Esophagus muscularis mucosa (tissue), 4 donors: ENCODE results near the gene NRXN3.

ENCODE experiments used
- EP300 ChIP-seq: sonication (generic); formaldehyde crosslinking; IDR thresholded peaks from one replicate; pipeline ENCODE4 v1.6.1; 2017; ENCODE audit warnings: antibody characterized with exemption
- POLR2A ChIP-seq: fragments of 450-650 bp; IDR thresholded peaks from one replicate; pipeline ENCODE4 v1.6.1; 2017; ENCODE audit warnings: antibody characterized with exemption, moderate library complexity, mild to moderate bottlenecking, low read depth
- POLR2AphosphoS5 ChIP-seq, 2 donors: sonication (generic); formaldehyde crosslinking; IDR thresholded peaks; one replicate each; pipeline ENCODE4 v1.6.1; 2017; ENCODE audit warnings: antibody characterized with exemption in 2 of 2
- TF ChIP-seq, protein P1 (sequence below), 3 experiments: fragments of 200-600 bp in 2 of 3; fragments of 450-650 bp in 1 of 3; sonication (generic) in 2 of 3; IDR thresholded peaks; one replicate each; pipeline ENCODE4 v1.5.1; 2017 to 2019; ENCODE audit warnings: antibody characterized with exemption in 3 of 3, mild to moderate bottlenecking in 2 of 3, moderate library complexity in 1 of 3

DNA sequence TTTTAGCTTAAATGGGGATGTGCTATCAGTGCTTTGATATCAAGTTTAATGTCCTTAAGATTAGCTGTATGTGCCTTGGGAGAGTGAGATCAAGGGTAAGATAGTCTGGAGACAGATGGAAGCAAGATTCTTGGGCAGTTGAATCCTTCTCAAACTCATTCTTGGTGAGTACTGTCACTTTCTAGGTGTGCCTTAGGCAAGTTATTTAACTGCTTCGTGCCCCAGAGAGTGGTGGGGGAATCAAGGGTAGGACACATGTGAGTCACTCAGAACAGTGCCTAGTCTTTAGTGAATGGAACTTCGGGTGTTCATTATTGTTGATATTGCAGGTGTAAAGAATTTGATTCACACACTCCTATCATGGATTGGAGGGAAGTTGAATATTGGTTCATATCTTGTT lies 1237.4 kb downstream of the NRXN3 start:
- TF ChIP-seq, protein P1, sequence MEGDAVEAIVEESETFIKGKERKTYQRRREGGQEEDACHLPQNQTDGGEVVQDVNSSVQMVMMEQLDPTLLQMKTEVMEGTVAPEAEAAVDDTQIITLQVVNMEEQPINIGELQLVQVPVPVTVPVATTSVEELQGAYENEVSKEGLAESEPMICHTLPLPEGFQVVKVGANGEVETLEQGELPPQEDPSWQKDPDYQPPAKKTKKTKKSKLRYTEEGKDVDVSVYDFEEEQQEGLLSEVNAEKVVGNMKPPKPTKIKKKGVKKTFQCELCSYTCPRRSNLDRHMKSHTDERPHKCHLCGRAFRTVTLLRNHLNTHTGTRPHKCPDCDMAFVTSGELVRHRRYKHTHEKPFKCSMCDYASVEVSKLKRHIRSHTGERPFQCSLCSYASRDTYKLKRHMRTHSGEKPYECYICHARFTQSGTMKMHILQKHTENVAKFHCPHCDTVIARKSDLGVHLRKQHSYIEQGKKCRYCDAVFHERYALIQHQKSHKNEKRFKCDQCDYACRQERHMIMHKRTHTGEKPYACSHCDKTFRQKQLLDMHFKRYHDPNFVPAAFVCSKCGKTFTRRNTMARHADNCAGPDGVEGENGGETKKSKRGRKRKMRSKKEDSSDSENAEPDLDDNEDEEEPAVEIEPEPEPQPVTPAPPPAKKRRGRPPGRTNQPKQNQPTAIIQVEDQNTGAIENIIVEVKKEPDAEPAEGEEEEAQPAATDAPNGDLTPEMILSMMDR (IDR thresholded peaks at IDR 0.05): no peak
- TF ChIP-seq POLR2AphosphoS5 (IDR thresholded peaks at IDR 0.05) (no peak), POLR2A (no peak), EP300 (no peak)
